Measurements from ENCODE around the gene SGSM2. TPM values are rescaled to one million over a fixed set of nuclear protein-coding genes. Genes with fewer than 3 reads are reported as not detected.

The SGSM2 gene
- 107 TPM for total RNA-seq
- polyA plus RNA-seq, result 1 to 10 TPM; 5.6 to 8.0 (median 5.8) TPM

- peaks cover 36% of the 10 kb centered on the region for H3K36me3 ChIP-seq (ENCODE audit: control insufficient read depth, insufficient read depth, low read length)
- peak within 1 kb of the TSS; percentile 79 for H3K27ac ChIP-seq (ENCODE audit: insufficient read depth, low read length, poor library complexity, severe bottlenecking)
- peaks cover 19% of the 10 kb centered on the region for H3K4me1 ChIP-seq (ENCODE audit: control insufficient read depth, insufficient read depth, low read length, poor library complexity, severe bottlenecking)
- no peaks in the 10 kb centered on the region for H3K9me3 ChIP-seq (ENCODE audit: control insufficient read depth in 2 of 2, low read length in 2 of 2)
- peak within 1 kb of the TSS; percentile 95 to 97 (median 97) for H3K27ac Mint-ChIP-seq
- no peaks in the 10 kb centered on the region for H3K27me3 ChIP-seq (ENCODE audit: control insufficient read depth, insufficient read depth, low read length)
- H3K4me3 ChIP-seq (ENCODE audit: low read depth, low read length), result peak within 1 kb of the TSS; percentile 93
- peak within 1 kb of the TSS; percentile 84 to 99 (median 98) for H3K4me3 Mint-ChIP-seq
- ATAC-seq (ENCODE audit: low read depth in 2 of 2) (peak; percentile 56 to 59), DNase-seq (peak; percentile 69 to 75 (median 71))
- no peaks in the 10 kb centered on the region for H3K9me3 Mint-ChIP-seq
- H3K4me1 Mint-ChIP-seq, result peaks cover 11 to 36% (median 18%) of the 10 kb centered on the region in 4 donors
- peaks cover 11% of the 10 kb centered on the region for H3K36me3 Mint-ChIP-seq
- no peaks in the 10 kb centered on the region for H3K27me3 Mint-ChIP-seq
These were observed at the start of gene SGSM2 for GRCh38 chr17:2336852-2337543. Gene SGSM2, plus strand, starts transcription at chr17:2337501. Its CDS starts 188 bp downstream, at chr17:2337689.

GRCh38 chr17:2289878-2290478 lies 47.3 kb upstream of the SGSM2 start:
- Mint-ChIP-seq H3K27me3 (peaks cover 5% of the 10 kb centered on the region), H3K27ac (no peak overlapping the region), H3K36me3 (peaks cover 36% of the 10 kb centered on the region), H3K9me3 (no peaks in the 10 kb centered on the region), H3K4me3 (no peak overlapping the region), H3K4me1 (peaks cover 9 to 21% (median 14%) of the 10 kb centered on the region in 4 donors)
- H3K36me3 ChIP-seq (ENCODE audit: control insufficient read depth, insufficient read depth, low read length), result peaks cover 83% of the 10 kb centered on the region
- H3K27ac ChIP-seq (ENCODE audit: insufficient read depth, low read length, poor library complexity, severe bottlenecking), result no peak overlapping the region
- DNase-seq (no peak), ATAC-seq (ENCODE audit: low read depth in 2 of 2) (no peak)
- H3K9me3 ChIP-seq (ENCODE audit: control insufficient read depth in 2 of 2, low read length in 2 of 2), result no peaks in the 10 kb centered on the region
- no peaks in the 10 kb centered on the region for H3K27me3 ChIP-seq (ENCODE audit: control insufficient read depth, insufficient read depth, low read length)
- no peaks in the 10 kb centered on the region for H3K4me1 ChIP-seq (ENCODE audit: control insufficient read depth, insufficient read depth, low read length, poor library complexity, severe bottlenecking)
- H3K4me3 ChIP-seq (ENCODE audit: low read depth, low read length), result no peak overlapping the region

GRCh38 chr17:2292100-2292499 lies 45.2 kb upstream of the SGSM2 start:
- Mint-ChIP-seq H3K4me3 (no peak overlapping the region), H3K27me3 (peaks cover 5% of the 10 kb centered on the region), H3K36me3 (peaks cover 53% of the 10 kb centered on the region), H3K9me3 (no peaks in the 10 kb centered on the region), H3K27ac (peak overlapping the region in 1 of 3 donors; percentile 73), H3K4me1 (peaks cover 20 to 33% (median 27%) of the 10 kb centered on the region in 4 donors)
- no peak overlapping the region for H3K27ac ChIP-seq (ENCODE audit: insufficient read depth, low read length, poor library complexity, severe bottlenecking)
- no peak for ATAC-seq (ENCODE audit: low read depth in 2 of 2)
- no peak overlapping the region for H3K4me3 ChIP-seq (ENCODE audit: low read depth, low read length)
- no peaks in the 10 kb centered on the region for H3K4me1 ChIP-seq (ENCODE audit: control insufficient read depth, insufficient read depth, low read length, poor library complexity, severe bottlenecking)
- H3K9me3 ChIP-seq (ENCODE audit: control insufficient read depth in 2 of 2, low read length in 2 of 2), result no peaks in the 10 kb centered on the region
- DNase-seq, result no peak
- peaks cover 86% of the 10 kb centered on the region for H3K36me3 ChIP-seq (ENCODE audit: control insufficient read depth, insufficient read depth, low read length)
- H3K27me3 ChIP-seq (ENCODE audit: control insufficient read depth, insufficient read depth, low read length), result no peaks in the 10 kb centered on the region

GRCh38 chr17:2295575-2295974 lies 41.7 kb upstream of the SGSM2 start:
- Mint-ChIP-seq H3K36me3 (peaks cover 62% of the 10 kb centered on the region), H3K4me3 (no peak overlapping the region), H3K27ac (peak overlapping the region; percentile 6 to 81 (median 56)), H3K9me3 (no peaks in the 10 kb centered on the region), H3K27me3 (peaks cover 5% of the 10 kb centered on the region), H3K4me1 (peaks cover 25 to 49% (median 43%) of the 10 kb centered on the region in 4 donors)
- H3K4me3 ChIP-seq (ENCODE audit: low read depth, low read length), result no peak overlapping the region
- no peak overlapping the region for H3K27ac ChIP-seq (ENCODE audit: insufficient read depth, low read length, poor library complexity, severe bottlenecking)
- no peak for ATAC-seq (ENCODE audit: low read depth in 2 of 2)
- no peaks in the 10 kb centered on the region for H3K4me1 ChIP-seq (ENCODE audit: control insufficient read depth, insufficient read depth, low read length, poor library complexity, severe bottlenecking)
- no peak for DNase-seq
- H3K36me3 ChIP-seq (ENCODE audit: control insufficient read depth, insufficient read depth, low read length), result peaks cover 89% of the 10 kb centered on the region
- no peaks in the 10 kb centered on the region for H3K27me3 ChIP-seq (ENCODE audit: control insufficient read depth, insufficient read depth, low read length)
- no peaks in the 10 kb centered on the region for H3K9me3 ChIP-seq (ENCODE audit: control insufficient read depth in 2 of 2, low read length in 2 of 2)

- no peak for ATAC-seq (ENCODE audit: low read depth in 2 of 2)
- Histone ChIP-seq H3K9me3 (ENCODE audit: control insufficient read depth in 2 of 2, low read length in 2 of 2) (no peaks in the 10 kb centered on the region), H3K27me3 (ENCODE audit: control insufficient read depth, insufficient read depth, low read length) (no peaks in the 10 kb centered on the region), H3K4me3 (ENCODE audit: low read depth, low read length) (no peak overlapping the region), H3K36me3 (ENCODE audit: control insufficient read depth, insufficient read depth, low read length) (peaks cover 76% of the 10 kb centered on the region), H3K27ac (ENCODE audit: insufficient read depth, low read length, poor library complexity, severe bottlenecking) (no peak overlapping the region), H3K4me1 (ENCODE audit: control insufficient read depth, insufficient read depth, low read length, poor library complexity, severe bottlenecking) (peaks cover 10% of the 10 kb centered on the region)
- no peak for DNase-seq
- H3K27ac Mint-ChIP-seq, result no peak overlapping the region
- peaks cover 28 to 63% (median 49%) of the 10 kb centered on the region in 4 donors for H3K4me1 Mint-ChIP-seq
- peaks cover 5% of the 10 kb centered on the region for H3K27me3 Mint-ChIP-seq
- H3K4me3 Mint-ChIP-seq, result no peak overlapping the region
- no peaks in the 10 kb centered on the region for H3K9me3 Mint-ChIP-seq
- H3K36me3 Mint-ChIP-seq, result peaks cover 57% of the 10 kb centered on the region
These were observed 40.3 kb upstream of the SGSM2 start for GRCh38 chr17:2297023-2297422.

- no peak for DNase-seq
- peaks cover 27 to 69% (median 46%) of the 10 kb centered on the region in 4 donors for H3K4me1 Mint-ChIP-seq
- no peaks in the 10 kb centered on the region for H3K9me3 ChIP-seq (ENCODE audit: control insufficient read depth in 2 of 2, low read length in 2 of 2)
- no peak for ATAC-seq (ENCODE audit: low read depth in 2 of 2)
- no peak overlapping the region for H3K27ac ChIP-seq (ENCODE audit: insufficient read depth, low read length, poor library complexity, severe bottlenecking)
- H3K27me3 ChIP-seq (ENCODE audit: control insufficient read depth, insufficient read depth, low read length), result no peaks in the 10 kb centered on the region
- no peaks in the 10 kb centered on the region for H3K27me3 Mint-ChIP-seq
- peaks cover 20% of the 10 kb centered on the region for H3K4me1 ChIP-seq (ENCODE audit: control insufficient read depth, insufficient read depth, low read length, poor library complexity, severe bottlenecking)
- no peaks in the 10 kb centered on the region for H3K9me3 Mint-ChIP-seq
- peaks cover 47% of the 10 kb centered on the region for H3K36me3 Mint-ChIP-seq
- no peak overlapping the region for H3K4me3 ChIP-seq (ENCODE audit: low read depth, low read length)
- no peak overlapping the region for H3K4me3 Mint-ChIP-seq
- H3K27ac Mint-ChIP-seq, result no peak overlapping the region
- peaks cover 57% of the 10 kb centered on the region for H3K36me3 ChIP-seq (ENCODE audit: control insufficient read depth, insufficient read depth, low read length)
These were observed 38.2 kb upstream of the SGSM2 start for GRCh38 chr17:2299136-2299535.

GRCh38 chr17:2299756-2300155 lies 37.5 kb upstream of the SGSM2 start:
- DNase-seq, result no peak
- H3K4me3 ChIP-seq (ENCODE audit: low read depth, low read length), result no peak overlapping the region
- peaks cover 50% of the 10 kb centered on the region for H3K36me3 ChIP-seq (ENCODE audit: control insufficient read depth, insufficient read depth, low read length)
- H3K9me3 ChIP-seq (ENCODE audit: control insufficient read depth in 2 of 2, low read length in 2 of 2), result no peaks in the 10 kb centered on the region
- no peak overlapping the region for H3K27ac ChIP-seq (ENCODE audit: insufficient read depth, low read length, poor library complexity, severe bottlenecking)
- H3K27me3 ChIP-seq (ENCODE audit: control insufficient read depth, insufficient read depth, low read length), result no peaks in the 10 kb centered on the region
- H3K36me3 Mint-ChIP-seq, result peaks cover 41% of the 10 kb centered on the region
- no peaks in the 10 kb centered on the region for H3K9me3 Mint-ChIP-seq
- no peak for ATAC-seq (ENCODE audit: low read depth in 2 of 2)
- no peaks in the 10 kb centered on the region for H3K27me3 Mint-ChIP-seq
- H3K4me1 ChIP-seq (ENCODE audit: control insufficient read depth, insufficient read depth, low read length, poor library complexity, severe bottlenecking), result peaks cover 20% of the 10 kb centered on the region
- peaks cover 28 to 66% (median 44%) of the 10 kb centered on the region in 4 donors for H3K4me1 Mint-ChIP-seq
- H3K4me3 Mint-ChIP-seq, result no peak overlapping the region
- H3K27ac Mint-ChIP-seq, result peak overlapping the region in 1 of 3 donors; percentile 89

Measured in CD4-positive, CD25-positive, alpha-beta regulatory T cell (primary cell).